IMR-90 (cell line): ENCODE measurements around the gene PRR19. TPM values are rescaled to one million over a fixed set of nuclear protein-coding genes. Genes with fewer than 3 reads are reported as not detected.
A peak's percentile ranks its signal among the peaks of the same experiment; 100 is the strongest.

Experiments used
- ATAC-seq: fragments of 200-7000 bp; cut with Tn5 transposase; 2 replicates; pipeline ENCODE4 v1.9.1; 2020; ENCODE audit warnings: low read depth, mild to moderate bottlenecking, moderate library complexity
- BruUV-seq: library from RNA; stranded (reverse); fragments of 400-500 nt; replicated peaks from 2 replicates; lab custom pipeline; 2021; lab: Mats Ljungman, UMichigan
- CTCF ChIA-PET: fragments of 300-600 bp; formaldehyde crosslinking; extraction: SDS; loops from one replicate; lab custom pipeline; 2021; ENCODE audit warnings: antibody characterized with exemption; lab: Yijun Ruan, JAX
- POLR2A ChIA-PET: fragments of 300-600 bp; sonication (Branson Sonifier 250); formaldehyde crosslinking; loops from one replicate; lab custom pipeline; 2022; ENCODE audit warnings: antibody characterized with exemption; ENCODE audit not compliant: unreplicated experiment; lab: Charles Lee
- DNase-seq: peaks from one replicate; pipeline ENCODE4 v3.0.0; 2013
- H2AFZ ChIP-seq: replicated peaks from 2 replicates; pipeline ENCODE3; 2013; ENCODE audit warnings: low read length, mild to moderate bottlenecking; ENCODE audit not compliant: poor library complexity
- H2AK5ac ChIP-seq: 2 replicates; pipeline ENCODE4 v1.6.1; 2013; ENCODE audit warnings: low read depth, low read length, inconsistent platforms
- H2AK9ac ChIP-seq: replicated peaks from 2 replicates; pipeline ENCODE3; 2013; ENCODE audit warnings: mild to moderate bottlenecking, low read depth, low read length, moderate library complexity; ENCODE audit not compliant: poor library complexity
- H2BK120ac ChIP-seq: 2 replicates; pipeline ENCODE4 v1.6.1; 2013; ENCODE audit warnings: low read depth, low read length, inconsistent platforms
- H2BK15ac ChIP-seq: 3 replicates; pipeline ENCODE4 v1.6.1; 2013; ENCODE audit warnings: low read depth, low read length, inconsistent platforms
- H2BK20ac ChIP-seq: 2 replicates; pipeline ENCODE4 v1.6.1; 2013; ENCODE audit warnings: low read depth, mild to moderate bottlenecking, inconsistent platforms, low read length, moderate library complexity
- H2BK5ac ChIP-seq: 2 replicates; pipeline ENCODE4 v1.6.1; 2013; ENCODE audit warnings: mild to moderate bottlenecking, low read depth, low read length, inconsistent platforms; ENCODE audit not compliant: poor library complexity, severe bottlenecking
- H3K14ac ChIP-seq: replicated peaks from 2 replicates; pipeline ENCODE4 v1.6.1; 2013; ENCODE audit warnings: low read depth, low read length, inconsistent platforms
- H3K18ac ChIP-seq: 2 replicates; pipeline ENCODE4 v1.6.1; 2013; ENCODE audit warnings: low read depth, low read length, control low read depth
- H3K23ac ChIP-seq: 2 replicates; pipeline ENCODE4 v1.6.1; 2013; ENCODE audit warnings: low read depth, low read length, inconsistent platforms
- H3K27ac ChIP-seq: 2 replicates; pipeline ENCODE4 v1.5.1; 2013; ENCODE audit warnings: mild to moderate bottlenecking, control low read depth, low read length; ENCODE audit not compliant: insufficient read depth
- H3K27me3 ChIP-seq: 2 replicates; pipeline ENCODE4 v1.6.1; 2013; ENCODE audit warnings: low read length; ENCODE audit not compliant: control insufficient read depth, insufficient read depth
- H3K36me3 ChIP-seq: 2 replicates; pipeline ENCODE4 v1.6.1; 2013; ENCODE audit warnings: low read length, mixed read lengths; ENCODE audit not compliant: control insufficient read depth, insufficient read depth
- H3K4ac ChIP-seq: 2 replicates; pipeline ENCODE4 v1.6.1; 2013; ENCODE audit warnings: low read depth, low read length, inconsistent platforms
- H3K4me1 ChIP-seq: 2 replicates; pipeline ENCODE4 v1.6.1; 2013; ENCODE audit warnings: low read length, mixed read lengths; ENCODE audit not compliant: control insufficient read depth, insufficient read depth
- H3K4me2 ChIP-seq: 2 replicates; pipeline ENCODE4 v1.6.1; 2013; ENCODE audit warnings: low read depth, mild to moderate bottlenecking, control low read depth, low read length, moderate library complexity
- H3K4me3 ChIP-seq: 2 replicates; pipeline ENCODE4 v1.5.1; 2013; ENCODE audit warnings: low read depth, mild to moderate bottlenecking, control low read depth, low read length, moderate library complexity; ENCODE audit not compliant: insufficient read depth
- H3K56ac ChIP-seq: 2 replicates; pipeline ENCODE4 v1.6.1; 2013; ENCODE audit warnings: low read length, inconsistent platforms; ENCODE audit not compliant: insufficient read depth; ENCODE audit errors: extremely low read depth
- H3K79me1 ChIP-seq, 2 experiments: 2 replicates each; pipeline ENCODE4 v1.6.1; 2013; ENCODE audit warnings: low read length in 2 of 2, inconsistent platforms in 1 of 2, low read depth in 1 of 2
- H3K9ac ChIP-seq: 2 replicates; pipeline ENCODE4 v1.6.1; 2013; ENCODE audit warnings: low read depth, low read length, control low read depth
- H3K9me1 ChIP-seq: 2 replicates; pipeline ENCODE4 v1.6.1; 2013; ENCODE audit warnings: low read length, inconsistent platforms; ENCODE audit not compliant: insufficient read depth
- H3K9me3 ChIP-seq: 2 replicates; pipeline ENCODE4 v1.6.1; 2013; ENCODE audit warnings: low read length; ENCODE audit not compliant: control insufficient read depth, insufficient read depth
- H4K20me1 ChIP-seq: 2 replicates; pipeline ENCODE4 v1.6.1; 2013; ENCODE audit warnings: low read length, inconsistent platforms; ENCODE audit not compliant: insufficient read depth
- H4K5ac ChIP-seq: 2 replicates; pipeline ENCODE4 v1.6.1; 2013; ENCODE audit warnings: mild to moderate bottlenecking, low read depth, low read length, control low read depth
- H4K8ac ChIP-seq, 2 experiments: 2 replicates each; pipeline ENCODE4 v1.6.1; 2013; ENCODE audit warnings: low read depth in 2 of 2, low read length in 2 of 2, control low read depth in 1 of 2, inconsistent platforms in 1 of 2
- H4K91ac ChIP-seq: 2 replicates; pipeline ENCODE4 v1.6.1; 2013; ENCODE audit warnings: low read depth, low read length, inconsistent platforms; ENCODE audit not compliant: insufficient read depth
- CEBPB ChIP-seq: IDR thresholded peaks from 2 replicates; pipeline ENCODE4 v1.6.1; 2012; ENCODE audit warnings: low read depth, low read length, improper control_type of control experiment
- CHD1 ChIP-seq: IDR thresholded peaks from 2 replicates; pipeline ENCODE4 v1.6.1; 2012; ENCODE audit warnings: low read depth, low read length, improper control_type of control experiment
- MAFK ChIP-seq: IDR thresholded peaks from 2 replicates; pipeline ENCODE4 v1.6.1; 2012; ENCODE audit warnings: low read depth, low read length, improper control_type of control experiment
- RAD21 ChIP-seq: IDR thresholded peaks from 2 replicates; pipeline ENCODE4 v1.6.1; 2012; ENCODE audit warnings: low read length, improper control_type of control experiment
- SMC3 ChIP-seq: fragments of 150-350 bp; IDR thresholded peaks from 2 replicates; pipeline ENCODE4 v1.6.1; 2016; ENCODE audit warnings: low read depth, mild to moderate bottlenecking, antibody characterized with exemption, low read length, moderate library complexity
- WGBS, 2 experiments: methylation state at CpG; one replicate each; pipeline versions ENCODE4 v1.1.5 to v1.1.7; 2013; ENCODE audit warnings: missing lambda C conversion rate in 2 of 2; ENCODE audit not compliant: insufficient read length in 1 of 2; ENCODE audit errors: extremely low coverage in 2 of 2; 5-methylcytosine and 5-hydroxymethylcytosine counted together
- dilution Hi-C: fragments of 300-500 bp; cut with HindIII; formaldehyde crosslinking; loops from one replicate; pipeline ENCODE4 v1.14.3; 2018; ENCODE audit warnings: low sequenced_read_pairs; ENCODE audit not compliant: unreplicated experiment
- in situ Hi-C: fragments of 300-500 bp; cut with MboI; formaldehyde crosslinking; loops from 3 replicates; pipeline ENCODE4 v1.14.3; 2019; ENCODE audit warnings: low sequenced_read_pairs, inconsistent platforms, mixed read lengths
- intact Hi-C: fragments of 100-400 bp; cut with micrococcal nuclease; formaldehyde crosslinking; loops from 2 replicates; pipeline ENCODE4 v1.10.0; 2022
- polyA plus RNA-seq, 3 experiments: library from polyadenylated mRNA; depleted of rRNA; stranded (reverse); fragments of >200 nt; gene quantifications; 2 replicates each; pipeline ENCODE4 v1.2.3, GENCODE V29; 2012; ENCODE audit warnings: low replicate concordance in 1 of 3
- total RNA-seq: library from RNA; depleted of rRNA; stranded (reverse); fragments of >200 nt; gene quantifications from 2 replicates; pipeline ENCODE4 v1.2.3, GENCODE V29; 2012
- TF ChIP-seq, protein P1 (sequence below): fragments of 150-350 bp; IDR thresholded peaks from 2 replicates; pipeline ENCODE4 v1.6.1; 2016; ENCODE audit warnings: low read depth, mild to moderate bottlenecking, low read length, moderate library complexity, borderline replicate concordance
- TF ChIP-seq, protein P2 (sequence below): conservative IDR thresholded peaks from 2 replicates; pipeline ENCODE4 v1.5.1; 2012; ENCODE audit warnings: mild to moderate bottlenecking, low read depth, low read length, improper control_type of control experiment

Gene PRR19
- total and polyA plus RNA-seq, 2 of the 4 experiments (the other 2 are of a cell fraction), result 0.36 to 1.6 TPM

DNA sequence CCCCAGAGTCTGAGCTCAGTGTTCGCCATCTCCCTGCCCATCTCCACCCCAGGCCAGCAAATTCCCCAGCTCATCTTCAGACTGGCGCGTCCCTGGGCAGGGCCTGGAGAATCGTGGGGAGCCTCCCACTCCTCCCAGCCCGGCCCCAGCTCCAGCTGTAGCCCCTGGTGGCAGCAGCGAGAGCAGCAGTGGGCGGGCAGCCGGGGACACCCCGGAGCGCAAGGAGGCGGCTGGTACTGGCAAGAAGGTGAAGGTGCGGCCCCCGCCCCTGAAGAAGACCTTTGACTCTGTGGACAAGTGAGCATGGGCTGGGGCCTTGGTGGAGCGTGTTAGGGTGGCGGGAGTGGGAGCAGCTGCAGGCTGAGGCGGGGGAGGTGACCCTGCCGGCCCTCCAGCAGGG, 8.4 kb upstream of the PRR19 start:
- Histone ChIP-seq H4K5ac (no peak overlapping the region), H3K79me1 (peaks cover 3 to 6% of the 10 kb centered on the region in 2 experiments; a peak in 2 of 4 replicates), H2BK5ac (no peak overlapping the region), H3K36me3 (peaks cover 69% of the 10 kb centered on the region), H3K4ac (no peak overlapping the region), H3K27ac (no peak overlapping the region), H2AK5ac (no peak overlapping the region), H3K18ac (no peak overlapping the region), H2AK9ac (peak overlapping the region; percentile 42), H4K20me1 (peaks cover 10% of the 10 kb centered on the region), H3K27me3 (no peaks in the 10 kb centered on the region), H3K9me3 (no peaks in the 10 kb centered on the region), H3K4me1 (no peaks in the 10 kb centered on the region), H3K4me2 (no peak overlapping the region), H3K9me1 (0 out of 2 replicates have a peak, but pooled peaks cover 2% of the 10 kb centered on the region), H4K91ac (no peak overlapping the region), H4K8ac (no peak overlapping the region), H2BK20ac (no peak overlapping the region), H3K4me3 (no peak overlapping the region), H2AFZ (no peak overlapping the region), H3K9ac (no peak overlapping the region), H2BK15ac (no peak overlapping the region), H2BK120ac (no peak overlapping the region), H3K14ac (no peak overlapping the region), H3K56ac (no peak overlapping the region), H3K23ac (no peak overlapping the region)
- POLR2A ChIA-PET, result no interaction called here
- in situ Hi-C loops, result no loop called here
- intact Hi-C loops, result no loop called here
- ATAC-seq (no peak), DNase-seq (no peak)
- WGBS, 2 experiments, result 84% methylated on average over 10 of the region's 17 CpGs; no CpG with 5 or more reads in 1 of the 2 experiments
- dilution Hi-C loops, result no loop called here
- TF ChIP-seq RAD21 (no peak), MAFK (no peak), CHD1 (no peak), SMC3 (no peak), CEBPB (no peak)
- TF ChIP-seq, protein P1, sequence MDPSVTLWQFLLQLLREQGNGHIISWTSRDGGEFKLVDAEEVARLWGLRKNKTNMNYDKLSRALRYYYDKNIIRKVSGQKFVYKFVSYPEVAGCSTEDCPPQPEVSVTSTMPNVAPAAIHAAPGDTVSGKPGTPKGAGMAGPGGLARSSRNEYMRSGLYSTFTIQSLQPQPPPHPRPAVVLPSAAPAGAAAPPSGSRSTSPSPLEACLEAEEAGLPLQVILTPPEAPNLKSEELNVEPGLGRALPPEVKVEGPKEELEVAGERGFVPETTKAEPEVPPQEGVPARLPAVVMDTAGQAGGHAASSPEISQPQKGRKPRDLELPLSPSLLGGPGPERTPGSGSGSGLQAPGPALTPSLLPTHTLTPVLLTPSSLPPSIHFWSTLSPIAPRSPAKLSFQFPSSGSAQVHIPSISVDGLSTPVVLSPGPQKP, result no peak
- TF ChIP-seq, protein P2, sequence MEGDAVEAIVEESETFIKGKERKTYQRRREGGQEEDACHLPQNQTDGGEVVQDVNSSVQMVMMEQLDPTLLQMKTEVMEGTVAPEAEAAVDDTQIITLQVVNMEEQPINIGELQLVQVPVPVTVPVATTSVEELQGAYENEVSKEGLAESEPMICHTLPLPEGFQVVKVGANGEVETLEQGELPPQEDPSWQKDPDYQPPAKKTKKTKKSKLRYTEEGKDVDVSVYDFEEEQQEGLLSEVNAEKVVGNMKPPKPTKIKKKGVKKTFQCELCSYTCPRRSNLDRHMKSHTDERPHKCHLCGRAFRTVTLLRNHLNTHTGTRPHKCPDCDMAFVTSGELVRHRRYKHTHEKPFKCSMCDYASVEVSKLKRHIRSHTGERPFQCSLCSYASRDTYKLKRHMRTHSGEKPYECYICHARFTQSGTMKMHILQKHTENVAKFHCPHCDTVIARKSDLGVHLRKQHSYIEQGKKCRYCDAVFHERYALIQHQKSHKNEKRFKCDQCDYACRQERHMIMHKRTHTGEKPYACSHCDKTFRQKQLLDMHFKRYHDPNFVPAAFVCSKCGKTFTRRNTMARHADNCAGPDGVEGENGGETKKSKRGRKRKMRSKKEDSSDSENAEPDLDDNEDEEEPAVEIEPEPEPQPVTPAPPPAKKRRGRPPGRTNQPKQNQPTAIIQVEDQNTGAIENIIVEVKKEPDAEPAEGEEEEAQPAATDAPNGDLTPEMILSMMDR, result no peak; the same call in 1 of the 2 replicates
- CTCF ChIA-PET, result no interaction called here
- no TSS peak for BruUV-seq
